Caco-2 (cell line): ENCODE measurements around the gene HK3. TPM values are rescaled to one million over a fixed set of nuclear protein-coding genes. Genes with fewer than 3 reads are reported as not detected.

Source experiments
- BruUV-seq: library from RNA; stranded (reverse); fragments of 400-500 nt; replicated peaks from 2 replicates; lab custom pipeline; 2021; lab: Mats Ljungman, UMichigan
- CTCF ChIA-PET: fragments of 300-600 bp; sonication (Branson Sonifier 250); formaldehyde crosslinking; loops from one replicate; lab custom pipeline; 2022; ENCODE audit warnings: antibody characterized with exemption; lab: Charles Lee
- POLR2A ChIA-PET: fragments of 300-600 bp; sonication (Branson Sonifier 250); formaldehyde crosslinking; loops from one replicate; lab custom pipeline; 2022; ENCODE audit warnings: antibody characterized with exemption; lab: Charles Lee
- DNase-seq, 2 experiments: peaks; one replicate each; pipeline versions ENCODE4 v3.0.0 to v3.0.0-alpha.2; 2020 to 2022
- H3K27me3 ChIP-seq: replicated peaks from 2 replicates; pipeline ENCODE4 v1.6.0; 2011; ENCODE audit warnings: low read length; ENCODE audit not compliant: control insufficient read depth, insufficient read depth
- H3K36me3 ChIP-seq: 2 replicates; pipeline ENCODE4 v1.5.1; 2011; ENCODE audit warnings: low read length; ENCODE audit not compliant: control insufficient read depth, insufficient read depth
- H3K4me1 ChIP-seq: fragments of 250-450 bp; sonication (Bioruptor Pico); 2 replicates; pipeline ENCODE4 v1.5.1; 2020; ENCODE audit warnings: mild to moderate bottlenecking
- H3K4me3 ChIP-seq: 2 replicates; pipeline ENCODE4 v1.5.1; 2011; ENCODE audit warnings: low read depth, mild to moderate bottlenecking, control low read depth, low read length
- H3K9me3 ChIP-seq: fragments of 250-450 bp; sonication (Bioruptor Pico); 2 replicates; pipeline ENCODE4 v1.5.1; 2020; ENCODE audit warnings: mild to moderate bottlenecking, moderate library complexity
- H3K27ac Mint-ChIP-seq: one replicate; pipeline ENCODE4 v1.8.0; 2022; ENCODE audit warnings: mixed read lengths; ENCODE audit not compliant: unreplicated experiment
- H3K27me3 Mint-ChIP-seq: one replicate; pipeline ENCODE4 v1.8.0; 2022; ENCODE audit warnings: mixed read lengths; ENCODE audit not compliant: insufficient read depth, unreplicated experiment
- H3K36me3 Mint-ChIP-seq: one replicate; pipeline ENCODE4 v1.8.0; 2022; ENCODE audit warnings: mild to moderate bottlenecking, mixed read lengths; ENCODE audit not compliant: insufficient read depth, unreplicated experiment
- H3K4me1 Mint-ChIP-seq: one replicate; pipeline ENCODE4 v1.8.0; 2022; ENCODE audit warnings: low read depth, mixed read lengths; ENCODE audit not compliant: unreplicated experiment
- H3K4me3 Mint-ChIP-seq: one replicate; pipeline ENCODE4 v1.8.0; 2022; ENCODE audit warnings: mild to moderate bottlenecking, moderate library complexity, mixed read lengths; ENCODE audit not compliant: unreplicated experiment
- H3K9me3 Mint-ChIP-seq: one replicate; pipeline ENCODE4 v1.8.0; 2022; ENCODE audit warnings: mixed read lengths; ENCODE audit not compliant: unreplicated experiment
- intact Hi-C: fragments of 100-400 bp; cut with micrococcal nuclease; formaldehyde crosslinking; loops from one replicate; pipeline ENCODE4 v1.10.0; 2022; ENCODE audit not compliant: unreplicated experiment
- total RNA-seq: library from RNA; stranded (reverse); gene quantifications from 2 replicates; pipeline ENCODE4 v1.2.3, GENCODE V29; 2022
- TF ChIP-seq, protein P1 (sequence below), 2 experiments: fragments of 200-600 bp in 1 of 2; IDR thresholded peaks; 1 replicate in 1 of 2; 2 replicates in 1 of 2; pipeline versions ENCODE4 v1.5.1 to v1.8.0; 2011 to 2022; ENCODE audit warnings: antibody characterized with exemption in 1 of 2, control low read depth in 1 of 2, inconsistent platforms in 1 of 2, low read depth in 1 of 2, low read length in 1 of 2, mild to moderate bottlenecking in 1 of 2, moderate library complexity in 1 of 2; ENCODE audit not compliant: insufficient read depth in 1 of 2, severe bottlenecking in 1 of 2, unreplicated experiment in 1 of 2

HK3 gene
- total RNA-seq, 1 experiment from 2014 or later, result 0.29 TPM

DNA sequence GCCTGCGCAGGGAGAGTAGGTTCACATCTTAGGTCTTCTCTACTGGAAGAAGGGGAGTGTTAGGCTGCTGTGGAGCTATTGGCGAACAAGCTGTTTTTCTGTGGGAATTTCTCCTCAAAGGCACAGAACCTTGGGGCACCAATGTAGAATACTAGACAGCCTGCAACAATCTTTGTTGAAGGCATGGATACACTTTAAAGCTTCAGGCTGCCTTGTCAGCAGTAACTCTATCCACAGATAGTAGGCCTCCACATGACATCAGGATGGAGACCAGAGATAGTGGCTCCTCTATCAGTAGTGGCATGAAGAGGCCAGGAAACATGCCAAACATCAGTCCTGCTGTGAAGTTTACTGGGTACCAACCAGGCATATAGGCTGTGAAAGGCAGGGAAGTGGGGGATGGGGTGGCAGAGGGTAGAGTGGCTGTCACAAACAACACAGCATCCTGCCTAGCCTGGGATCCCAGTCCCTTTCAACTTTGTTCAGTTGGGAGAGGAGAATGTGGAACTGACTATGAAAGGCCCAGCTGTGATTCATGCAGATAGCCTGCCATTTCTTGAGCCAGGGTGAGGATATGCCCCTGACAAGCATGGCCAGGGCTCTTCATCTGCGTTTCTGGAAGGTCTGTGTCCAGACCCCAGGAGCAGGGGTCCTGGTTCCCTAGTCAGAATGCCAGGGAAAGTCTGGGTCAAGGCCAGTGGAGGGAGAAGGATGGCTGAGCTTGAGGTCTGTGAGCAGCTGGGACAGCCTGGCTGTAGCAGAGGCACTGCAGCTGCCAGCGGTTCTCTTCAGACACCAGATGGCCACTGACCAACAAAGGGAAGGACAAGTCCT, 1.0 kb upstream of the HK3 start:
- H3K36me3 ChIP-seq, result peaks cover 7% of the 10 kb centered on the region
- Mint-ChIP-seq H3K4me3 (no peak overlapping the region), H3K4me1 (no peaks in the 10 kb centered on the region), H3K27ac (no peak overlapping the region), H3K9me3 (no peaks in the 10 kb centered on the region), H3K36me3 (peaks cover 47% of the 10 kb centered on the region), H3K27me3 (no peaks in the 10 kb centered on the region)
- BruUV-seq, result no TSS peak
- CTCF ChIA-PET, result interaction anchor here (0.8 to 0.9 kb wide), 2 partner anchors 187 to 239 kb away, joined by 3 to 4 read pairs; no protein-coding TSS in a partner anchor
- H3K27me3 ChIP-seq, result no peaks in the 10 kb centered on the region
- H3K4me1 ChIP-seq, result no peaks in the 10 kb centered on the region
- no peak overlapping the region for H3K4me3 ChIP-seq
- no peak for DNase-seq
- TF ChIP-seq, protein P1, sequence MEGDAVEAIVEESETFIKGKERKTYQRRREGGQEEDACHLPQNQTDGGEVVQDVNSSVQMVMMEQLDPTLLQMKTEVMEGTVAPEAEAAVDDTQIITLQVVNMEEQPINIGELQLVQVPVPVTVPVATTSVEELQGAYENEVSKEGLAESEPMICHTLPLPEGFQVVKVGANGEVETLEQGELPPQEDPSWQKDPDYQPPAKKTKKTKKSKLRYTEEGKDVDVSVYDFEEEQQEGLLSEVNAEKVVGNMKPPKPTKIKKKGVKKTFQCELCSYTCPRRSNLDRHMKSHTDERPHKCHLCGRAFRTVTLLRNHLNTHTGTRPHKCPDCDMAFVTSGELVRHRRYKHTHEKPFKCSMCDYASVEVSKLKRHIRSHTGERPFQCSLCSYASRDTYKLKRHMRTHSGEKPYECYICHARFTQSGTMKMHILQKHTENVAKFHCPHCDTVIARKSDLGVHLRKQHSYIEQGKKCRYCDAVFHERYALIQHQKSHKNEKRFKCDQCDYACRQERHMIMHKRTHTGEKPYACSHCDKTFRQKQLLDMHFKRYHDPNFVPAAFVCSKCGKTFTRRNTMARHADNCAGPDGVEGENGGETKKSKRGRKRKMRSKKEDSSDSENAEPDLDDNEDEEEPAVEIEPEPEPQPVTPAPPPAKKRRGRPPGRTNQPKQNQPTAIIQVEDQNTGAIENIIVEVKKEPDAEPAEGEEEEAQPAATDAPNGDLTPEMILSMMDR (IDR thresholded peaks at IDR 0.05; ENCODE audit: insufficient read depth in 1 of 2, low read depth in 1 of 2, low read length in 1 of 2, severe bottlenecking in 1 of 2, unreplicated experiment in 1 of 2), result no peak
- no peaks in the 10 kb centered on the region for H3K9me3 ChIP-seq
- POLR2A ChIA-PET, result no interaction called here
- intact Hi-C loops, result no loop called here

DNA sequence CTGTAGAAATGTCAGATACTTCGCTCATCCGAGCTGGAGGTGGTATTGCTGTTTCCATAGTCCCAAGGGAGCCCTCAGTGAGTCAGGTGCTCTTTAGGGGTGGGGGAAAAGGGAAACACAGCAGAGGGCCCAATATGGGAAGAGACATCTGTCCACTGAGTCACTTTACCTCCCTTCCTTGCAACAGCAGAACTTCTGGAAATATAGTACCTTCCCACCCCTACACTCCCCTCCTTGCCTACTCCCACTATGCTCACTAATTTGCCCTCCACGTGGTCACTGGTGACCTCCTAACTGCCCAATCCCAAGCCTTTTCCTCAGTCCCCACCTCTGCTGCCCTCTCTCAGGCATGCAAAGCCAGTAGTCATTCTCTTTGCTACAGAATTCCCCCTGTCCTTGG, 1.9 kb downstream of the HK3 start:
- no peak overlapping the region for H3K4me3 ChIP-seq
- no peaks in the 10 kb centered on the region for H3K27me3 Mint-ChIP-seq
- intact Hi-C loops, result no loop called here
- no peak for DNase-seq
- no peaks in the 10 kb centered on the region for H3K4me1 Mint-ChIP-seq
- no TSS peak for BruUV-seq
- H3K4me1 ChIP-seq, result no peaks in the 10 kb centered on the region
- H3K36me3 Mint-ChIP-seq, result peaks cover 23% of the 10 kb centered on the region
- TF ChIP-seq, protein P1 (IDR thresholded peaks at IDR 0.05; ENCODE audit: insufficient read depth in 1 of 2, low read depth in 1 of 2, low read length in 1 of 2, severe bottlenecking in 1 of 2, unreplicated experiment in 1 of 2), result no peak
- ChIA-PET CTCF (no interaction called here), POLR2A (no interaction called here)
- no peaks in the 10 kb centered on the region for H3K9me3 ChIP-seq
- H3K4me3 Mint-ChIP-seq, result no peak overlapping the region
- H3K27ac Mint-ChIP-seq, result no peak overlapping the region
- no peaks in the 10 kb centered on the region for H3K36me3 ChIP-seq
- H3K9me3 Mint-ChIP-seq, result no peaks in the 10 kb centered on the region
- H3K27me3 ChIP-seq, result no peaks in the 10 kb centered on the region

DNA sequence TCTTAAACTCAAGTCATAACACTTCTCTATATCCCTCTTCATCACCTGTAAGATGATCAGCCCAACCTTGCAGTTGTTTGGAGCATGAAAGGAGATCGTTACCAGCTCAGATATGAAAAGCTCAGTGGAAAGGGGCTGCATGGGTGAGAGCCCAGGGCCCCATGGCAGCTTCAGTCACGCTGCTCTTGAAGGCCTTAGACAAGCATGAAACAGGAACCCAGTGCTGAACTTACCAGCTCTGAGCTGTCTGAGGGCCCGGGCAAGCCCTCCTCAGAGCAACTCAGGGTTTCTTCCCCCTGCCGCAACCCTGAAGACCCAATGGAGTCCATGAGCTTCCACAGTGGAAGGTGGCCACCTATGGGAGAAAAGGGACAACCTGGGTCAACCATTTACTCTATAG, 3.3 kb downstream of the HK3 start:
- no peaks in the 10 kb centered on the region for H3K36me3 ChIP-seq
- no peaks in the 10 kb centered on the region for H3K9me3 Mint-ChIP-seq
- TF ChIP-seq, protein P1 (IDR thresholded peaks at IDR 0.05; ENCODE audit: insufficient read depth in 1 of 2, low read depth in 1 of 2, low read length in 1 of 2, severe bottlenecking in 1 of 2, unreplicated experiment in 1 of 2), result no peak
- no peak overlapping the region for H3K4me3 Mint-ChIP-seq
- no peaks in the 10 kb centered on the region for H3K27me3 ChIP-seq
- no TSS peak for BruUV-seq
- no peaks in the 10 kb centered on the region for H3K9me3 ChIP-seq
- peaks cover 10% of the 10 kb centered on the region for H3K36me3 Mint-ChIP-seq
- H3K27me3 Mint-ChIP-seq, result no peaks in the 10 kb centered on the region
- CTCF ChIA-PET, result interaction anchor here (0.5 to 1.4 kb wide), 4 partner anchors 78 to 249 kb away, joined by 3 to 8 read pairs (median 4); no protein-coding TSS in a partner anchor
- DNase-seq, result no peak
- H3K27ac Mint-ChIP-seq, result no peak overlapping the region
- no peaks in the 10 kb centered on the region for H3K4me1 Mint-ChIP-seq
- H3K4me1 ChIP-seq, result no peaks in the 10 kb centered on the region
- POLR2A ChIA-PET, result no interaction called here
- H3K4me3 ChIP-seq, result no peak overlapping the region
- intact Hi-C loops, result no loop called here
